GM21526 (cell line): Measurements from ENCODE around the gene ACKR4.
"Not testable (repeated sequence)": the region's sequence is repeated elsewhere in the genome, so short reads cannot be mapped to it uniquely, and the experiment has no call there.

Experiments used
- ATAC-seq: cut with Tn5 transposase; IDR thresholded peaks from one replicate; pipeline ENCODE4 v1.9.1; 2021; ENCODE audit warnings: moderate library complexity; ENCODE audit not compliant: unreplicated experiment, low FRiP score

ACKR4 gene

GRCh38 chr3:132638706-132639105 is 41.6 kb downstream of the ACKR4 start:
- ATAC-seq, result no peak

GRCh38 chr3:132641427-132641826 is 44.4 kb downstream of the ACKR4 start:
- ATAC-seq, result not testable (repeated sequence)

- ATAC-seq, result no peak
Measured at GRCh38 chr3:132641837-132642538, 44.9 kb downstream of the ACKR4 start.

- no peak for ATAC-seq
Measured at GRCh38 chr3:132642539-132642847, 45.4 kb downstream of the ACKR4 start.

- ATAC-seq, result no peak
Measured at GRCh38 chr3:132643366-132643765, 46.3 kb downstream of the ACKR4 start.

- ATAC-seq, result no peak
Measured at GRCh38 chr3:132645058-132645457, 48.0 kb downstream of the ACKR4 start.

- ATAC-seq, result no peak
Measured at GRCh38 chr3:132650153-132650552, 53.1 kb downstream of the ACKR4 start.
